ENCODE data around the gene TMEM178B. TPM values are rescaled to one million over a fixed set of nuclear protein-coding genes. Genes with fewer than 3 reads are reported as not detected.
"Not testable (repeated sequence)": the region's sequence is repeated elsewhere in the genome, so short reads cannot be mapped to it uniquely, and the experiment has no call there.

TMEM178B gene
- total and polyA plus RNA-seq, 2 experiments from 2014 or later = 0.24 to 0.30 TPM

DNA sequence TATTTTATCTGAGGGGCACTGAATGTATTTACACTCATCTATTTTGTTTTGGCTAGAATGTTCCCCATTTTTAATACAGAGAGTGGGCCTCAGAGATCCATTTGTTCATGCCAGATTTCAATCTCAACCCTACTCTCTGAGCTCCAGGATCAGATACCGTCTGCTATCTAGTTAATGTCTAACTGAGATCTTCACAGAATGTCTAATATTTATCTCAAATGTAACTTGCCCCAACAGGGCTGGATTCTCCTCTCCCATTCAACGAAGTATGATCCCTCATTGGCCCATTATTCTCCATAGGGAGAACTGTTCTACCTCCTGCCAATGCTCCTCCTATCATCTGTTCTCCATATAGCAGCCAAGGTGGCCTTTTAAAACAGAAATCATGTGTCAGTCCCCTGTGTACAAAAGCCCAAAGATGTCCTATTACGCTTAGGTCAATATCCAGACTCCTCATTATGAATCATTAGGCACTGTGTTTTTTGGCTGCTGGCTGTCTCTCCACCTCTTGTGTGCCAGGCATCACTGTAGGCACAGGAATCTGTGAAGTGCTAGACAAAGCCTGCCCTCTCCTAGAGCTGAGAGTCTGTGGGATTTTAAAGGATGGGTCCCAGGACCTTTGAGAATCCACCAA, 308.0 kb downstream of the TMEM178B start:
- TF ChIP-seq, protein P1, sequence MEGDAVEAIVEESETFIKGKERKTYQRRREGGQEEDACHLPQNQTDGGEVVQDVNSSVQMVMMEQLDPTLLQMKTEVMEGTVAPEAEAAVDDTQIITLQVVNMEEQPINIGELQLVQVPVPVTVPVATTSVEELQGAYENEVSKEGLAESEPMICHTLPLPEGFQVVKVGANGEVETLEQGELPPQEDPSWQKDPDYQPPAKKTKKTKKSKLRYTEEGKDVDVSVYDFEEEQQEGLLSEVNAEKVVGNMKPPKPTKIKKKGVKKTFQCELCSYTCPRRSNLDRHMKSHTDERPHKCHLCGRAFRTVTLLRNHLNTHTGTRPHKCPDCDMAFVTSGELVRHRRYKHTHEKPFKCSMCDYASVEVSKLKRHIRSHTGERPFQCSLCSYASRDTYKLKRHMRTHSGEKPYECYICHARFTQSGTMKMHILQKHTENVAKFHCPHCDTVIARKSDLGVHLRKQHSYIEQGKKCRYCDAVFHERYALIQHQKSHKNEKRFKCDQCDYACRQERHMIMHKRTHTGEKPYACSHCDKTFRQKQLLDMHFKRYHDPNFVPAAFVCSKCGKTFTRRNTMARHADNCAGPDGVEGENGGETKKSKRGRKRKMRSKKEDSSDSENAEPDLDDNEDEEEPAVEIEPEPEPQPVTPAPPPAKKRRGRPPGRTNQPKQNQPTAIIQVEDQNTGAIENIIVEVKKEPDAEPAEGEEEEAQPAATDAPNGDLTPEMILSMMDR (IDR thresholded peaks at IDR 0.05; ENCODE audit: poor library complexity) = no peak
- TF ChIP-seq EZH2phosphoT487 (IDR thresholded peaks at IDR 0.05; ENCODE audit: low read depth, severe bottlenecking, unreplicated experiment) (no peak), EZH2 (IDR thresholded peaks at IDR 0.05; ENCODE audit: borderline replicate concordance) (no peak)

DNA sequence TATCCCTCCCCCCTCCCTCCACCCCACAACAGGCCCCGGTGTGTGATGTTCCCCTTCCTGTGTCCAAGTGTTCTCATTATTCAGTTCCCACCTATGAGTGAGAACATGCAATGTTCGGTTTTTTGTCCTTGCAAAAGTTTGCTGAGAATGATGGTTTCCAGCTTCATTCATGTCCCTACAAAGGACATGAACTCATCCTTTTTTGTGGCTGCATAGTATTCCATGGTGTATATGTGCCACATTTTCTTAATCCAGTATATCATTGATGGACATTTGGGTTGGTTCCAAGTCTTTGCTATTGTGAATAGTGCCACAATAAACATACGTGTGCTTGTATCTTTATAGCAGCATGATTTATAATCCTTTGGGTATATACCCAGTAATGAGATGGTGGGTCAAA, 309.5 kb downstream of the TMEM178B start:
- H3K27me3 ChIP-seq; H3K9me2 ChIP-seq (replicated peaks; ENCODE audit: insufficient read depth): not testable (repeated sequence)
- 92% methylated on average over 3 of the region's 3 CpGs for WGBS (ENCODE audit: low lambda C conversion rate, missing lambda C conversion rate)

More for the DNA sequence above, 308.0 kb downstream of the TMEM178B start:
- no peaks in the 10 kb centered on the region for H3K9me2 ChIP-seq (replicated peaks; ENCODE audit: insufficient read depth)
- no peaks in the 10 kb centered on the region for H3K36me3 ChIP-seq (replicated peaks; ENCODE audit: insufficient read depth, low read depth)
- H4K20me1 ChIP-seq (ENCODE audit: insufficient read depth, poor library complexity, severe bottlenecking) = no peaks in the 10 kb centered on the region
- H3K4me1 ChIP-seq (ENCODE audit: insufficient read depth) = no peaks in the 10 kb centered on the region
- no peak overlapping the region for H3K4me3 ChIP-seq
- no peak overlapping the region for H3K27ac ChIP-seq
- no peaks in the 10 kb centered on the region for H3K79me2 ChIP-seq
- DNase-seq (ENCODE audit: low spot score) = no peak
- H3K9me3 ChIP-seq (ENCODE audit: low read depth) = no peaks in the 10 kb centered on the region
- no peak overlapping the region for H3K4me2 ChIP-seq
- WGBS (ENCODE audit: low lambda C conversion rate, missing lambda C conversion rate) = 50% methylated on average over 3 of the region's 3 CpGs
- no peaks in the 10 kb centered on the region for H3K27me3 ChIP-seq
- H2AFZ ChIP-seq = no peak overlapping the region

DNA sequence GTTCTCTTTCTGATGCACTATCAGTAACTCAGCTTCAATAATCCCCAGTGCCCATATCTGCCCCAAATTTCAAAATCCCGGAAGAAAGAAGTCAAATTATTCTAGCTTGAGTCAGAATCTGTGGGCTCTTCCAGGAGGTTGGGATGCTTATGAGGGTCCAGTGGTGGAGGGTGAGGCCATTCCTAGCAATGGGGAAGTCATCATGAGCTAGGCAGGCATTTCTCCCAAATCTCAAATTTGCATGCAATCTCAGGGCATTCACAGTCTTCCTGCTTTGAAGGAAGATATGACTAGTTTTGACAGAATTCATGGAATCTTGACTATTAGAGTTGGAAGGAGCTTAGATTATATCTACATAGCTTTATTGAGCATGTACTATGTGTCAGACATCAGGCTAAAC, 313.0 kb downstream of the TMEM178B start:
- Histone ChIP-seq H3K9me2 (replicated peaks; ENCODE audit: insufficient read depth) (no peaks in the 10 kb centered on the region), H3K27me3 (no peaks in the 10 kb centered on the region), H2AFZ (no peak overlapping the region), H3K4me1 (ENCODE audit: insufficient read depth) (no peaks in the 10 kb centered on the region), H3K79me2 (no peaks in the 10 kb centered on the region), H3K4me3 (no peak overlapping the region), H3K36me3 (replicated peaks; ENCODE audit: insufficient read depth, low read depth) (no peaks in the 10 kb centered on the region), H3K27ac (no peak overlapping the region), H3K4me2 (no peak overlapping the region), H4K20me1 (ENCODE audit: insufficient read depth, poor library complexity, severe bottlenecking) (no peaks in the 10 kb centered on the region), H3K9me3 (ENCODE audit: low read depth) (no peaks in the 10 kb centered on the region)
- WGBS (ENCODE audit: low lambda C conversion rate, missing lambda C conversion rate) = 92% methylated on average over 1 of the region's 1 CpG
- DNase-seq (ENCODE audit: low spot score) = no peak
- no peak for TF ChIP-seq EZH2 (IDR thresholded peaks at IDR 0.05; ENCODE audit: borderline replicate concordance)
- TF ChIP-seq, protein P1 (IDR thresholded peaks at IDR 0.05; ENCODE audit: poor library complexity) = no peak
- no peak for TF ChIP-seq EZH2phosphoT487 (IDR thresholded peaks at IDR 0.05; ENCODE audit: low read depth, severe bottlenecking, unreplicated experiment)

More for the DNA sequence above, 309.5 kb downstream of the TMEM178B start:
- H3K9me3 ChIP-seq (ENCODE audit: low read depth); H3K27ac ChIP-seq; H3K4me2 ChIP-seq; H3K4me1 ChIP-seq (ENCODE audit: insufficient read depth); H2AFZ ChIP-seq; H4K20me1 ChIP-seq (ENCODE audit: insufficient read depth, poor library complexity, severe bottlenecking); H3K79me2 ChIP-seq; DNase-seq (ENCODE audit: low spot score); H3K36me3 ChIP-seq (replicated peaks; ENCODE audit: insufficient read depth, low read depth); H3K4me3 ChIP-seq: not testable (repeated sequence)

DNA sequence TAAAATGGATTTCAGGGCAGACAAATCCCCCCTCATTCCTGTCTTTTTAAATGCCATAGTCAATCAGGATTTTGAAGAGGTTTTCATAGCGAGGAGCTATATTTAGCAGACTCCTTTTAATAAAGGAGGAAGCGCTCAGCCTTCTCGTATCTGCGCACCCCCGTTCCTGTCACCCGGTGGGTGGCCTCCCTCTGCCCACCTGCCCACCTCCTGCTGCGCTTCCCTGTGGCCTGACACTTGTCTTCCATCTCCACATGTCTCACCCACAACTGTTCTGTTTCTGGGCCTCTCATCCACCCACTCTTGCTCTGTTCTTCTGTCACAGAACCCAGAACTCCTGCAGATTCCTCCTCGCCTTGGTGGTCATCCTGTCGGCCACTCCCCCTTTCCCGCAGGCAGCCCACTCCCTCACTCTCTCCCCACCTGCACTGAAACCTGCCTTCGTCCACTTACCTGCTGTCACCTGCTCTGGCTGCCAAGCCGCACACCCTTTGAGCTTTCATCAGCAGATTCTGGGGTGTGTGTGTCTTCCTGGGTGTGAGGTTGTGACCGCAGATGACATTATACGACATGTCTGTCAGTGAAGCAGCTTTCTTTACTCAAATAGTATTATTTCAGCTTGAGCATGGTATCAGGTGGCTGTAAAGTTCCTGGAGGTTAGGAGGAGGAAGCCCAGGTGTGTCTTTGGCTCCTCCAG, 313.8 kb downstream of the TMEM178B start:
- no peak overlapping the region for H3K4me2 ChIP-seq
- no peaks in the 10 kb centered on the region for H3K4me1 ChIP-seq (ENCODE audit: insufficient read depth)
- TF ChIP-seq, protein P1 (IDR thresholded peaks at IDR 0.05; ENCODE audit: poor library complexity) = no peak
- no peak for TF ChIP-seq EZH2 (IDR thresholded peaks at IDR 0.05; ENCODE audit: borderline replicate concordance)
- DNase-seq (ENCODE audit: low spot score) = no peak
- H3K9me3 ChIP-seq (ENCODE audit: low read depth) = no peaks in the 10 kb centered on the region
- no peak overlapping the region for H2AFZ ChIP-seq
- no peak overlapping the region for H3K4me3 ChIP-seq
- no peaks in the 10 kb centered on the region for H3K9me2 ChIP-seq (replicated peaks; ENCODE audit: insufficient read depth)
- H3K36me3 ChIP-seq (replicated peaks; ENCODE audit: insufficient read depth, low read depth) = no peaks in the 10 kb centered on the region
- no peak overlapping the region for H3K27ac ChIP-seq
- no peaks in the 10 kb centered on the region for H4K20me1 ChIP-seq (ENCODE audit: insufficient read depth, poor library complexity, severe bottlenecking)
- WGBS (ENCODE audit: low lambda C conversion rate, missing lambda C conversion rate) = 85% methylated on average over 14 of the region's 14 CpGs
- H3K79me2 ChIP-seq = no peaks in the 10 kb centered on the region
- no peaks in the 10 kb centered on the region for H3K27me3 ChIP-seq
